DOHH2 (cell line): ENCODE results near the gene LATS2.

Experiments
- CTCF ChIP-seq: fragments of 200-600 bp; sonication (generic); IDR thresholded peaks from one replicate; pipeline ENCODE4 v1.5.1; 2014; ENCODE audit warnings: antibody characterized with exemption, mild to moderate bottlenecking, low read depth, low read length; ENCODE audit not compliant: poor library complexity, severe bottlenecking
- EZH2phosphoT487 ChIP-seq: fragments of 200-600 bp; sonication (generic); IDR thresholded peaks from 2 replicates; pipeline ENCODE4 v1.6.1; 2017; ENCODE audit warnings: borderline replicate concordance, mild to moderate bottlenecking, antibody characterized with exemption, low read length, moderate library complexity, mixed read lengths

GRCh38 chr13:21063031-21063430, 1.6 kb upstream of the LATS2 start:
- TF ChIP-seq CTCF (no peak), EZH2phosphoT487 (no peak)
